Gastrocnemius medialis (tissue), 4 donors: ENCODE measurements around the gene PRDM16. TPM values are rescaled to one million over a fixed set of nuclear protein-coding genes. Genes with fewer than 3 reads are reported as not detected.

Source experiments
- ATAC-seq, 2 donors: fragments of 150-250 bp; one replicate each; pipeline ENCODE4 v1.9.1; 2016
- DNase-seq, 2 donors: peaks; one replicate each; pipeline ENCODE4 v3.0.0-alpha.2; 2019
- H3K27ac ChIP-seq, 4 donors: fragments of 200-600 bp; sonication (generic); 1 replicate in 1 of 4; 2 replicates in 3 of 4; pipeline ENCODE4 v1.5.1; 2016 to 2018; ENCODE audit warnings: mild to moderate bottlenecking in 2 of 4, moderate library complexity in 1 of 4
- H3K27me3 ChIP-seq, 3 donors: fragments of 200-600 bp; sonication (generic) in 2 of 3; 1 replicate in 1 of 3; 2 replicates in 2 of 3; pipeline versions ENCODE4 v1.5.1 to v1.6.0; 2016 to 2019; ENCODE audit warnings: mild to moderate bottlenecking in 1 of 3, moderate library complexity in 1 of 3
- H3K36me3 ChIP-seq, 2 donors: fragments of 200-600 bp; sonication (generic) in 1 of 2; one replicate each; pipeline ENCODE4 v1.5.1; 2017 to 2018
- H3K4me1 ChIP-seq, 2 donors: fragments of 200-600 bp; sonication (generic) in 1 of 2; one replicate each; pipeline ENCODE4 v1.5.1; 2016 to 2017; ENCODE audit warnings: mild to moderate bottlenecking in 2 of 2
- H3K4me3 ChIP-seq, 4 donors: fragments of 200-600 bp; sonication (generic) in 3 of 4; 1 replicate in 1 of 4; 2 replicates in 3 of 4; pipeline ENCODE4 v1.5.1; 2016 to 2019; ENCODE audit warnings: mild to moderate bottlenecking in 2 of 4
- H3K9me3 ChIP-seq, 3 donors: fragments of 200-600 bp; sonication (generic) in 2 of 3; 1 replicate in 1 of 3; 2 replicates in 2 of 3; pipeline ENCODE4 v1.5.1; 2016 to 2019
- POLR2A ChIP-seq, 2 donors: fragments of 450-650 bp; IDR thresholded peaks; one replicate each; pipeline ENCODE4 v1.6.1; 2017; ENCODE audit warnings: antibody characterized with exemption in 2 of 2, mild to moderate bottlenecking in 2 of 2, moderate library complexity in 2 of 2
- in situ Hi-C, 4 donors: fragments of 200-750 bp; cut with MboI; loops; one replicate each; pipeline versions ENCODE4 v1.15.0 to v1.8.0; 2017; ENCODE audit warnings: low sequenced_read_pairs in 4 of 4
- intact Hi-C: fragments of 100-400 bp; cut with DNase I; formaldehyde crosslinking; loops from one replicate; pipeline ENCODE4 v1.15.1; 2023; ENCODE audit warnings: low total_unique reads
- total RNA-seq, 4 donors: library from RNA; depleted of rRNA; stranded (reverse); fragments of >200 nt; gene quantifications; one replicate each; pipeline versions ENCODE4 v1.1.0 to v1.2.3, GENCODE V29; 2016
- TF ChIP-seq, protein P1 (sequence below), 5 experiments: fragments of 450-650 bp in 3 of 5; fragments of 200-600 bp in 2 of 5; sonication (generic) in 2 of 5; IDR thresholded peaks in 4 of 5; conservative IDR thresholded peaks in 1 of 5; 1 replicate in 4 of 5; 2 replicates in 1 of 5; pipeline ENCODE4 v1.5.1; 2016 to 2019; ENCODE audit warnings: antibody characterized with exemption in 5 of 5, mild to moderate bottlenecking in 3 of 5, moderate library complexity in 3 of 5

The PRDM16 gene
- total RNA-seq, 4 donors from 2014 or later: 0.03 to 0.19 (median 0.17) TPM

DNA sequence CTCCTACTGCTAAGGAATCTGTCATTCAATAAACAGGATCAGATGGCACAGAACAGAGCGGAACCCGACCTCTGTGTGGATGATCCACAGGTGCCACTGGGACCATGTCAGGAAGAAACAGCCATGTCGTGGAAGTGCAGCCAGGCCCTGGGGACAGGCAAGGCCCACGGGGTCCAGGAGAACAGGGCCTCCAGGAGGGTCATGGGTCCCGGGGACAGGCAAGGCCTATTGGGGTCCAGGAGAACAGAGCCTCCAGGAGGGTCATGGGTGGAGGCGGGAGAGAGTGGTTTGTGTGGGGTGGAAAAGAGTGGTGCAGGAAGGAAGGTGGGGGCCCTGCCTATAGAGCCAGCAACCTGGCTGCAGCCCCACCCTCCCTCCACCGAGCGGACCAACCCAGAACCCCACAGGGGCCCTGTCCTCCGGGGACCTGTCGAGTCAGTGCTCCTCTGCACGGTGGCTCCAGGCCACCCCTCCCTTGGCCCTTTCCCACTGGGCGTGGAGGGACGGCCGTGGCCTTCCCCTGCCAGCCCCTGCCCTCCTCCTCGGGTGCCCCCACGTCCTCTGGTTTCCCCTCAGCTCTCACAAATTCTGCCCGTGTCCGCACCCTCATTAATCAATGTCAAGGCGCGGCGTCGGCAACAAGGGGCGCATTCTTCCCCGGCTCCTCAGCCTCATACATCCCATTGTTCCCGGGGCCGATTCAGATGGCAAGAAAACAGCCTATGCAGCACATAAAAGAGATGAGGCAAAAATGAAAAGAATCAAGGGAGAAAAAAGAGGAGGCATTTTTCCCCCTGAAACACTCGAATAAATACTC, 146.4 kb downstream of the PRDM16 start:
- H3K27ac ChIP-seq: no peak overlapping the region
- in situ Hi-C loops (no loop called here), intact Hi-C loops (no loop called here)
- ATAC-seq (no peak), DNase-seq (no peak)
- H3K36me3 ChIP-seq: no peaks in the 10 kb centered on the region
- H3K9me3 ChIP-seq: no peaks in the 10 kb centered on the region
- no peak overlapping the region for H3K4me3 ChIP-seq
- no peak for TF ChIP-seq POLR2A (IDR thresholded peaks at IDR 0.05)
- peaks cover 12% of the 10 kb centered on the region in 2 donors for H3K4me1 ChIP-seq
- peaks cover 20 to 29% (median 22%) of the 10 kb centered on the region in 3 donors for H3K27me3 ChIP-seq

DNA sequence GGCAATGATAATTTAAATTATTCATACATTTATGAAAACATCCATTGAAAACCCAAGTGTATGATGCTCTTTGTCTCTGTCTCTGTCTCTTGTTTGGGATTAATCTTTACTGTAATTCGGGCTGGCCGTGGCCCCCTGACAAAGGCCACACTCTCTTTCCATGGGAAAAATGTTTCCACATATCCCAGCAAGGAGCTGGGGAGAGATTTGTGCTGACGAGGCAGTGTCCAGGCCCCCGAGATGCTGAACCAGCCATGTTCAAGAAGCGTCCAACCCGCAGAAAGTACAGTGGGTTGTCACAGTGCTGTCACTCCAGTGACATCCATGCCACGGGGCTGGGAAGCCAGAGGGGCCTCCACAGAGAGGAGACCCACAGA, 147.0 kb downstream of the PRDM16 start:
- Histone ChIP-seq H3K27ac (no peak overlapping the region), H3K4me3 (no peak overlapping the region), H3K27me3 (peaks cover 20 to 32% (median 22%) of the 10 kb centered on the region in 3 donors), H3K36me3 (no peaks in the 10 kb centered on the region), H3K9me3 (no peaks in the 10 kb centered on the region), H3K4me1 (peaks cover 12% of the 10 kb centered on the region in 2 donors)
- DNase-seq (no peak), ATAC-seq (no peak)
- TF ChIP-seq POLR2A (IDR thresholded peaks at IDR 0.05): no peak
- in situ Hi-C loops: no loop called here
- intact Hi-C loops: no loop called here

DNA sequence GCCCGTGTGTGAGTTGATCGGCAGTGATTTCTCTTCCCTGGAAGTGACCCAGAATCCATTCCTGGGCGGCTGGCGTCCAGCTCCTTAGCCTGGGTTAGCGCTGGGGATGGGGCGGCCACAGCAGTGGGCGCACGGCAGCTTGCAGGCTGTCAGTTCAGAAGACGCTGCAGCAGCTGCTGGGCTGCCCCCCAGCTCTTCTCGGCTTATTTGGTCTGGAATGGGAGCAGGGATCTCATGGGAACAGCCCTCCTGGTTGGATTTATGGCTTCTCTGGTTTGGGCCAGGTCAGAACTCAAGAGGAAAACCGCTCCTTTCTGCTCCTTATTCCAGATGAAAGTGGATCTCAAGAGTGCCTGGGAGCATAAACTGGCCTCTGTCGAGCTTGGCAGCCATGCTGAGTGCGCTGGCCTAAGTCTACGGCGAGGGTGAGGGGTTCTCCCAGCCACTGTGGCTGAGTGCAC, 148.2 kb downstream of the PRDM16 start:
- H3K9me3 ChIP-seq: no peaks in the 10 kb centered on the region
- DNase-seq: no peak
- peak overlapping the region in 2 of 4 donors; percentile 7 to 31 for H3K4me3 ChIP-seq
- TF ChIP-seq POLR2A (IDR thresholded peaks at IDR 0.05): no peak
- TF ChIP-seq, protein P1, sequence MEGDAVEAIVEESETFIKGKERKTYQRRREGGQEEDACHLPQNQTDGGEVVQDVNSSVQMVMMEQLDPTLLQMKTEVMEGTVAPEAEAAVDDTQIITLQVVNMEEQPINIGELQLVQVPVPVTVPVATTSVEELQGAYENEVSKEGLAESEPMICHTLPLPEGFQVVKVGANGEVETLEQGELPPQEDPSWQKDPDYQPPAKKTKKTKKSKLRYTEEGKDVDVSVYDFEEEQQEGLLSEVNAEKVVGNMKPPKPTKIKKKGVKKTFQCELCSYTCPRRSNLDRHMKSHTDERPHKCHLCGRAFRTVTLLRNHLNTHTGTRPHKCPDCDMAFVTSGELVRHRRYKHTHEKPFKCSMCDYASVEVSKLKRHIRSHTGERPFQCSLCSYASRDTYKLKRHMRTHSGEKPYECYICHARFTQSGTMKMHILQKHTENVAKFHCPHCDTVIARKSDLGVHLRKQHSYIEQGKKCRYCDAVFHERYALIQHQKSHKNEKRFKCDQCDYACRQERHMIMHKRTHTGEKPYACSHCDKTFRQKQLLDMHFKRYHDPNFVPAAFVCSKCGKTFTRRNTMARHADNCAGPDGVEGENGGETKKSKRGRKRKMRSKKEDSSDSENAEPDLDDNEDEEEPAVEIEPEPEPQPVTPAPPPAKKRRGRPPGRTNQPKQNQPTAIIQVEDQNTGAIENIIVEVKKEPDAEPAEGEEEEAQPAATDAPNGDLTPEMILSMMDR (IDR thresholded peaks at IDR 0.05 in 4 of 5, conservative IDR thresholded peaks at IDR 0.05 in 1 of 5): no peak
- H3K27me3 ChIP-seq: peaks cover 20 to 32% (median 22%) of the 10 kb centered on the region in 3 donors
- no peak overlapping the region for H3K27ac ChIP-seq
- no peak for ATAC-seq
- no peaks in the 10 kb centered on the region for H3K36me3 ChIP-seq
- peaks cover 12% of the 10 kb centered on the region in 2 donors for H3K4me1 ChIP-seq
- in situ Hi-C loops: no loop called here
- intact Hi-C loops: no loop called here

DNA sequence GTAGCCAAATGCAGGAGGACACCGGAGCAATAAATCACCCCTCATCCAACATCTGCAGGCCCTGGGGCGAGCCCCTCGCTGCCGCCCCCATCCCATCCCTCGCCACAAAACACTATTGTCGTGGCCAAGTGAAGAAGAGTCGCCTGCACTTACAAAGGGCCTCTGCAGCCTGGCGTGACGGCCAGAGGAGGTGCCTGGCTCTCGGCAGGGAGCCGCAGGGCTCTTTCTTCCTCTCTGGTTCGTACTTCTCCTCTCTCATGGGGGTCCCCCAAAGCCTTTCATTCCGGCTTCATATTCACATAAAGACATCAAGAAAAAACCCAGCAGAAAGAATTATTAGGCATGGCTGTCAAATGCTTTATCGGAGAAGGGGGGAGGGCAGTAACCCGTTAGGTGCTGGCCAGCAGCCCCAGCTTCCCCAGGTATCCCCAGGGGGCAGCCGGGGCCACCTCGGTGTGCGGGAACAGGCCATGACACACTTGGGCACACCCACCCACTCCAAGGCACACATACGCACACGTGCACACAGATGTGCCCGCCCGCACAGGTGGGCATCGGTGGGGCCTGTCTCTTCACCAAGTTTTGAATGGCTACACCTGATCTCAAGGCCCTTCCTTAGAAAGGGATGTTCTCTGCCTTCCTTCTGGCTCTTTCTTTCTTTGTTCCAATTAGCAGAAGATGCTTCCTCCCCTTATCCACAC, 149.1 kb downstream of the PRDM16 start:
- intact Hi-C loops: no loop called here

DNA sequence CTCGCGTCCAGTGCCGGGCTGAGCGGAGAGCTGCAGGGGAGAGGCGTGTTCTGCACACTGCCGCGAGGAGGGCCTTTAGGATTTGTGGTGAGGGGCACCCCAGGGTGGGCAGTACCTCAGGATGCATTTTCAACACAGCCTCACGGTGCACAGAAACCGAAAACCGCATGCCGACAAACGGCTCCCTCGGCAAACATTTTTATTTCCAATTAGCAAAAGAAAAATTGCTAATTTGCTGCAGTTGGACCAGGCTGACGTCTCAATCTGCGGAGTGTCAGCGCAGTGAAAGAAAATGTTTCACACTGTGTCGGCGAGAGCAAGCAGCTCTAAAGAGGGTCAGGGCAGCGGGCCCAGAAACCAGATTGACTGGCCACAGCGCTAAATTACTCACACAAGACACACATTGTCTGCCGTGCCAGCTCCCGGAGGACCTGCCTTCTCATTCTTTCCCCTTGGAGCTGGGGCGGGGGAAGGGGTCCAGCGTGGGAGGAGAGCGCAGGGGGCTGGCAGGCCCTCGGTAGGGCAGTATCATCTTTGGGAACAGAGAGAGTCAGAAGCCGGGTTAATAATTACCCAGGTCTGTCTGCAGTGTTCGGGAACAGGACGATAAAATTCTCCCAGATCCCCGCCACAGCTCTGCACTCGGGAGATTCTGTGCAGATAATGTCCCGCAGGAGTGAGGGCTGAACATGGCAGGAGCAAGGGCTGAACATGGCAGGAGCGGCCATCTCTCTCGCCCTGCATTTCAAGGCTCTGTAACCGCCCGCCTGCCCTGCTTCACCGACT, 150.2 kb downstream of the PRDM16 start:
- Histone ChIP-seq H3K27ac (no peak overlapping the region), H3K4me1 (peaks cover 12% of the 10 kb centered on the region in 2 donors), H3K36me3 (no peaks in the 10 kb centered on the region), H3K9me3 (no peaks in the 10 kb centered on the region), H3K4me3 (peak overlapping the region in 2 of 4 donors; percentile 13 to 28), H3K27me3 (peaks cover 20 to 31% (median 22%) of the 10 kb centered on the region in 3 donors)
- TF ChIP-seq, protein P1 (IDR thresholded peaks at IDR 0.05 in 4 of 5, conservative IDR thresholded peaks at IDR 0.05 in 1 of 5): no peak
- no peak for TF ChIP-seq POLR2A (IDR thresholded peaks at IDR 0.05)
- in situ Hi-C loops (no loop called here), intact Hi-C loops (no loop called here)
- DNase-seq (peak in 1 of 2 donors; percentile 17), ATAC-seq (no peak)

More for the DNA sequence above, 149.1 kb downstream of the PRDM16 start:
- ATAC-seq: no peak
- TF ChIP-seq, protein P1 (IDR thresholded peaks at IDR 0.05 in 4 of 5, conservative IDR thresholded peaks at IDR 0.05 in 1 of 5): no peak
- no peak for TF ChIP-seq POLR2A (IDR thresholded peaks at IDR 0.05)
- Histone ChIP-seq H3K4me1 (peaks cover 12% of the 10 kb centered on the region in 2 donors), H3K27me3 (peaks cover 20 to 32% (median 22%) of the 10 kb centered on the region in 3 donors), H3K4me3 (peak overlapping the region in 1 of 4 donors; percentile 31), H3K27ac (no peak overlapping the region), H3K9me3 (no peaks in the 10 kb centered on the region), H3K36me3 (no peaks in the 10 kb centered on the region)
- no peak for DNase-seq
- in situ Hi-C loops: no loop called here
